Measurements from ENCODE around the gene NEXN.

The NEXN gene

GRCh38 chr1:77858725-77859124 is 29.7 kb upstream of the NEXN start:
- TF ChIP-seq ZFX (IDR thresholded peaks at IDR 0.05) (no peak), CTCF (conservative IDR thresholded peaks at IDR 0.05) (no peak)
- H3K27ac ChIP-seq = no peak overlapping the region

DNA sequence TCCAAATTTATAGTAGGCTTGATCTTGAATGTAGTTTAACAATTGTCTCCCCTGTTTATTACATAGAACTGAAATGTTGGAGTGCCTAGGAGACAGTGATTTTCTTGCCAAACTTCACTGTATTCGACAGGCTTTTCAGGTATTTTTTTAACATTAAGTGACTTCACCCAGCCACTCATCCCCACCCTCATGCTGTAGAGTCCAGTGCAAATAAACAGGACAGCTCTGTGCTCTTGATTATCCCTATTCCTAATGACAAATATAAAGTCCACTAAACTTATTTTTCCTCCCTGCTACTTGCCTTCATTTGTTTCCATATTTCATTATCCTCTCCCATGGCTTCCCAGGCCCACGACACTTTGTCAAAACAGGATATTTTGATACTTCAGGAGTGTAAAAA is 29.2 kb upstream of the NEXN start:
- TF ChIP-seq ZFX (IDR thresholded peaks at IDR 0.05) (no peak), CTCF (conservative IDR thresholded peaks at IDR 0.05) (no peak)
- H3K27ac ChIP-seq = no peak overlapping the region

- no peak for TF ChIP-seq CTCF (conservative IDR thresholded peaks at IDR 0.05)
- TF ChIP-seq ZFX (IDR thresholded peaks at IDR 0.05) = no peak
- no peak overlapping the region for H3K27ac ChIP-seq
Observed at GRCh38 chr1:77866296-77866695, 22.1 kb upstream of the NEXN start.

GRCh38 chr1:77872645-77873044 is 15.8 kb upstream of the NEXN start:
- H3K27ac ChIP-seq = no peak overlapping the region
- TF ChIP-seq ZFX (IDR thresholded peaks at IDR 0.05) (no peak), CTCF (conservative IDR thresholded peaks at IDR 0.05) (no peak)

DNA sequence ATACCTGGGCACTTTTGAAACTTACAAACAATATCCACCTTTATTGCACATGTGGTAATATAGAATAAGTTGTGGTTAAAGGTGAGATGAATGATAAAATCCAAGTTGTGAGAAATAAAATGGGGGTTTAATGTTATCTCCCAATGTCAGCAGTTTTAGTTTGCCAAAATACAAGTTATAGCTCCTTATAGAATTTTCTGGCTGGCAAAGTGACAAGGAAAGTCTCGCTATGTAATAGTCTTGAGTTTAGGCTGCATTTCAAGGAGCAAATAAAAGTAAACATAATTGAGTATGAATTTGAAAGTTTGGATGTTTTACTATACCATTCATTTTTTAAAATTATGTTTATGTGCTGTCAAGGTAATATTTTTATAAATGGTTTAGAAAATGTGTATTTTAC is 15.0 kb upstream of the NEXN start:
- no peak for TF ChIP-seq ZFX (IDR thresholded peaks at IDR 0.05)
- no peak for TF ChIP-seq CTCF (conservative IDR thresholded peaks at IDR 0.05)
- H3K27ac ChIP-seq = no peak overlapping the region

GRCh38 chr1:77874804-77875445 is 13.5 kb upstream of the NEXN start:
- no peak overlapping the region for H3K27ac ChIP-seq
- TF ChIP-seq CTCF (conservative IDR thresholded peaks at IDR 0.05) (no peak), ZFX (IDR thresholded peaks at IDR 0.05) (no peak)

GRCh38 chr1:77876884-77877283 is 11.5 kb upstream of the NEXN start:
- TF ChIP-seq ZFX (IDR thresholded peaks at IDR 0.05) (no peak), CTCF (conservative IDR thresholded peaks at IDR 0.05) (no peak)
- no peak overlapping the region for H3K27ac ChIP-seq
